ENCODE results near the gene CENPF.
"Not testable (repeated sequence)": the region's sequence is repeated elsewhere in the genome, so short reads cannot be mapped to it uniquely, and the experiment has no call there.

CENPF gene

GRCh38 chr1:214666674-214667073, 63.7 kb downstream of the CENPF start:
- TF ChIP-seq POLR2A (IDR thresholded peaks at IDR 0.05; ENCODE audit: low read depth, low read length) = no peak
- no peak for TF ChIP-seq SPI1 (IDR thresholded peaks at IDR 0.05; ENCODE audit: low read depth, low read length)
- TF ChIP-seq POU2F2 (IDR thresholded peaks at IDR 0.05; ENCODE audit: low read depth, low read length) = no peak
- no peak for TF ChIP-seq TAF1 (IDR thresholded peaks at IDR 0.05; ENCODE audit: low read depth, low read length)
- no peak for TF ChIP-seq PAX5 (IDR thresholded peaks at IDR 0.05; ENCODE audit: insufficient read depth, low read length, severe bottlenecking)
- TF ChIP-seq POLR2AphosphoS5 (IDR thresholded peaks at IDR 0.05; ENCODE audit: low read depth, low read length) = no peak
- FAIRE-seq (no peak), DNase-seq (ENCODE audit: insufficient read length, low spot score) (no peak)

GRCh38 chr1:214670098-214670497, 67.1 kb downstream of the CENPF start:
- TF ChIP-seq POLR2A (IDR thresholded peaks at IDR 0.05; ENCODE audit: low read depth, low read length) (no peak), SPI1 (IDR thresholded peaks at IDR 0.05; ENCODE audit: low read depth, low read length) (no peak), PAX5 (IDR thresholded peaks at IDR 0.05; ENCODE audit: insufficient read depth, low read length, severe bottlenecking) (no peak), POU2F2 (IDR thresholded peaks at IDR 0.05; ENCODE audit: low read depth, low read length) (no peak), TAF1 (IDR thresholded peaks at IDR 0.05; ENCODE audit: low read depth, low read length) (no peak), POLR2AphosphoS5 (IDR thresholded peaks at IDR 0.05; ENCODE audit: low read depth, low read length) (no peak)
- FAIRE-seq = no peak
- DNase-seq (ENCODE audit: insufficient read length, low spot score) = no peak

- DNase-seq (ENCODE audit: insufficient read length, low spot score); FAIRE-seq: not testable (repeated sequence)
Measured at GRCh38 chr1:214673029-214673428, 70.0 kb downstream of the CENPF start.

- FAIRE-seq (no peak), DNase-seq (ENCODE audit: insufficient read length, low spot score) (no peak)
- TF ChIP-seq POU2F2 (IDR thresholded peaks at IDR 0.05; ENCODE audit: low read depth, low read length) = no peak
Measured at GRCh38 chr1:214673576-214673975, 70.6 kb downstream of the CENPF start.

GRCh38 chr1:214675524-214675923, 72.5 kb downstream of the CENPF start:
- not testable (repeated sequence) for FAIRE-seq; DNase-seq (ENCODE audit: insufficient read length, low spot score)

- FAIRE-seq (no peak), DNase-seq (ENCODE audit: insufficient read length, low spot score) (no peak)
- TF ChIP-seq POLR2A (IDR thresholded peaks at IDR 0.05; ENCODE audit: low read depth, low read length) = no peak
- no peak for TF ChIP-seq SPI1 (IDR thresholded peaks at IDR 0.05; ENCODE audit: low read depth, low read length)
- no peak for TF ChIP-seq POLR2AphosphoS5 (IDR thresholded peaks at IDR 0.05; ENCODE audit: low read depth, low read length)
- no peak for TF ChIP-seq TAF1 (IDR thresholded peaks at IDR 0.05; ENCODE audit: low read depth, low read length)
- no peak for TF ChIP-seq POU2F2 (IDR thresholded peaks at IDR 0.05; ENCODE audit: low read depth, low read length)
- TF ChIP-seq PAX5 (IDR thresholded peaks at IDR 0.05; ENCODE audit: insufficient read depth, low read length, severe bottlenecking) = no peak
Measured at GRCh38 chr1:214676747-214677146, 73.8 kb downstream of the CENPF start.

GRCh38 chr1:214677945-214678344, 75.0 kb downstream of the CENPF start:
- no peak for FAIRE-seq
- no peak for DNase-seq (ENCODE audit: insufficient read length, low spot score)
- TF ChIP-seq SPI1 (IDR thresholded peaks at IDR 0.05; ENCODE audit: low read depth, low read length) (no peak), POLR2A (IDR thresholded peaks at IDR 0.05; ENCODE audit: low read depth, low read length) (no peak), POLR2AphosphoS5 (IDR thresholded peaks at IDR 0.05; ENCODE audit: low read depth, low read length) (no peak), POU2F2 (IDR thresholded peaks at IDR 0.05; ENCODE audit: low read depth, low read length) (no peak), TAF1 (IDR thresholded peaks at IDR 0.05; ENCODE audit: low read depth, low read length) (no peak), PAX5 (IDR thresholded peaks at IDR 0.05; ENCODE audit: insufficient read depth, low read length, severe bottlenecking) (no peak)

- DNase-seq (ENCODE audit: insufficient read length, low spot score) (no peak), FAIRE-seq (no peak)
- no peak for TF ChIP-seq POU2F2 (IDR thresholded peaks at IDR 0.05; ENCODE audit: low read depth, low read length)
- no peak for TF ChIP-seq TAF1 (IDR thresholded peaks at IDR 0.05; ENCODE audit: low read depth, low read length)
- no peak for TF ChIP-seq POLR2AphosphoS5 (IDR thresholded peaks at IDR 0.05; ENCODE audit: low read depth, low read length)
- no peak for TF ChIP-seq POLR2A (IDR thresholded peaks at IDR 0.05; ENCODE audit: low read depth, low read length)
Measured at GRCh38 chr1:214678386-214678785, 75.4 kb downstream of the CENPF start.

- DNase-seq (ENCODE audit: insufficient read length, low spot score) = no peak
- TF ChIP-seq POU2F2 (IDR thresholded peaks at IDR 0.05; ENCODE audit: low read depth, low read length) = no peak
- no peak for FAIRE-seq
Measured at GRCh38 chr1:214683621-214684020, 80.6 kb downstream of the CENPF start.

- no peak for FAIRE-seq
- DNase-seq (ENCODE audit: insufficient read length, low spot score) = no peak
- no peak for TF ChIP-seq POLR2A (IDR thresholded peaks at IDR 0.05; ENCODE audit: low read depth, low read length)
Measured at GRCh38 chr1:214685906-214686305, 82.9 kb downstream of the CENPF start.

- no peak for DNase-seq (ENCODE audit: insufficient read length, low spot score)
- FAIRE-seq = no peak
- TF ChIP-seq POLR2A (IDR thresholded peaks at IDR 0.05; ENCODE audit: low read depth, low read length) (no peak), SPI1 (IDR thresholded peaks at IDR 0.05; ENCODE audit: low read depth, low read length) (no peak), POLR2AphosphoS5 (IDR thresholded peaks at IDR 0.05; ENCODE audit: low read depth, low read length) (no peak), POU2F2 (IDR thresholded peaks at IDR 0.05; ENCODE audit: low read depth, low read length) (no peak), PAX5 (IDR thresholded peaks at IDR 0.05; ENCODE audit: insufficient read depth, low read length, severe bottlenecking) (no peak), TAF1 (IDR thresholded peaks at IDR 0.05; ENCODE audit: low read depth, low read length) (no peak)
Measured at GRCh38 chr1:214686497-214686896, 83.5 kb downstream of the CENPF start.

- DNase-seq (ENCODE audit: insufficient read length, low spot score) = no peak
- no peak for FAIRE-seq
Measured at GRCh38 chr1:214688891-214689290, 85.9 kb downstream of the CENPF start.

More at GRCh38 chr1:214688891-214689290, 85.9 kb downstream of the CENPF start:
- TF ChIP-seq POLR2A (IDR thresholded peaks at IDR 0.05; ENCODE audit: low read depth, low read length) (no peak), TAF1 (IDR thresholded peaks at IDR 0.05; ENCODE audit: low read depth, low read length) (no peak), PAX5 (IDR thresholded peaks at IDR 0.05; ENCODE audit: insufficient read depth, low read length, severe bottlenecking) (no peak), POU2F2 (IDR thresholded peaks at IDR 0.05; ENCODE audit: low read depth, low read length) (no peak), POLR2AphosphoS5 (IDR thresholded peaks at IDR 0.05; ENCODE audit: low read depth, low read length) (no peak)

Data from GM12891 (cell line).